HG02623 (cell line): ENCODE data around the gene PLEKHN1.
"Not testable (repeated sequence)": the region's sequence is repeated elsewhere in the genome, so short reads cannot be mapped to it uniquely, and the experiment has no call there.

ENCODE experiments used
- ATAC-seq: cut with Tn5 transposase; IDR thresholded peaks from one replicate; pipeline ENCODE4 v1.9.1; 2021; ENCODE audit warnings: moderate library complexity; ENCODE audit not compliant: unreplicated experiment

The PLEKHN1 gene

DNA sequence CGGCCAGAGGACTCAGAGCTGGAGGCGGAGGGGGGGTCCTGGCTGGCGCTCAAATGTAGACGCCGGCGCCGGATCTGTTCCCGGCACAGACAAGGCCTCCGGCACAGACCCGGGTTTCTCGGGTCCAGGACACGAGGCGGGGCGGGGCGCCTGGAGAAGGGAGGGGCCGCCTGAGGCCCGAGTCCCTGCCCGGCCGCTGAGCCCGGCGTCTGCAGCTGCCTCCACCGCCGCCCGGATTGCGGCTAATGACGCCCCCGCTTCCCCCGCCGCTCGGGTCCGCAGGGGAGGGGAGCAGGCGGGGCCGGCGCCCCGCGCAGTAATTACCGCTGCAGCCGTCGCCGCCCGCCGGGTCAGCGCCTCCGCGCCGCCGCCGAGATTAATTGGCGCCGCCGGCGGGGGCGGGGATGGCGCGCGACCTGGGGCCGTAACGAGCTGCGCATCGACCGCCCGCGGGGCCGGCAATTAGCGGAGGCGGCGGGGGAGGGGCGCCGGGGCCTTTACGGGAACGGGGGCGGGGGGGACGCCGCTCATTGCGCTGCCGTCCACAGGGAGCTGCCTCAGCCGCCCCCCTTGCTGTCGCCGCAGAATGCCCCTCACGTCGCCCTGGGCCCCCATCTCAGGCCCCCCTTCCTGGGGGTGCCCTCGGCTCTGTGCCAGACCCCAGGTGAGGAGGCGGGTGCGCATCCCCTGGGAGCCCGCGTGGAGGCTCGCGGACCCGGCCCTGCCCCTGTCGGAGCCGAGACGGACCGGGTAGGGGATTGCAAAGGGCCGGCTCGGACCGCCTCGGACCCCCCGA, 24.5 kb upstream of the PLEKHN1 start:
- no peak for ATAC-seq

DNA sequence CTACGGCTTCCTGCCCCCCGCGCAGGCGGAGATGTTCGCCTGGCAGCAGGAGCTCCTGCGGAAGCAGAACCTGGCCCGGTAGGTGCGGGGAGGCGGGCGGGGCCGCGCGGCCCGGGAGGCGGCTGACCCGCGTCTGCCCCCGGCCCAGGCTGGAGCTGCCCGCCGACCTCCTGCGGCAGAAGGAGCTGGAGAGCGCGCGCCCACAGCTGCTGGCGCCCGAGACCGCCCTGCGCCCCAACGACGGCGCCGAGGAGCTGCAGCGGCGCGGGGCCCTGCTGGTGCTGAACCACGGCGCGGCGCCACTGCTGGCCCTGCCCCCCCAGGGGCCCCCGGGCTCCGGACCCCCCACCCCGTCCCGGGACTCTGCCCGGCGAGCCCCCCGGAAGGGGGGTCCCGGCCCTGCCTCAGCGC, 23.9 kb upstream of the PLEKHN1 start:
- ATAC-seq = no peak

DNA sequence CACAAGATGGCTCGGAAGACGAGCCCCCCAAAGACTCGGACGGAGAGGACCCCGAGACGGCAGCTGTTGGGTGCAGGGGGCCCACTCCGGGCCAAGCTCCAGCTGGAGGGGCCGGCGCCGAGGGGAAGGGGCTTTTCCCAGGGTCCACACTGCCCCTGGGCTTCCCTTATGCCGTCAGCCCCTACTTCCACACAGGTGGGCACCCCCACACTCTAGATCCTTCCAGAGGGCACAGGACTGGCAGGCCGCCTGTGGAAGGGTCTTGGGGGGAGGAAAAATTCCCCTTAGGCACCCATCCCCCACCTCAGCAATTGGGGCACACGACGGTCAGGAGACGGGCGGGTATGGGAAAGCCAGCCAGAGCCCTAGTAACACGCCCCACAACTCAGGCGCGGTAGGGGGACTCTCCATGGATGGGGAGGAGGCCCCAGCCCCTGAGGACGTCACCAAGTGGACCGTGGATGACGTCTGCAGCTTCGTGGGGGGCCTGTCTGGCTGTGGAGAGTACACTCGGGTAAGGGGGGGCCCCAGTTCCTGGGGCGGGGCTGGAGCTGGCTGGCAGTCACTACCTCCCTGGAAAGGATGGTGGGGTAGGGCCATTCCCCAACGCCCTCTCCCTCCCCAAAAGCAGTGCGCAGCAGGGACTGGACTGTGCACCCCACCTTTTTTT, 23.3 kb upstream of the PLEKHN1 start:
- no peak for ATAC-seq

DNA sequence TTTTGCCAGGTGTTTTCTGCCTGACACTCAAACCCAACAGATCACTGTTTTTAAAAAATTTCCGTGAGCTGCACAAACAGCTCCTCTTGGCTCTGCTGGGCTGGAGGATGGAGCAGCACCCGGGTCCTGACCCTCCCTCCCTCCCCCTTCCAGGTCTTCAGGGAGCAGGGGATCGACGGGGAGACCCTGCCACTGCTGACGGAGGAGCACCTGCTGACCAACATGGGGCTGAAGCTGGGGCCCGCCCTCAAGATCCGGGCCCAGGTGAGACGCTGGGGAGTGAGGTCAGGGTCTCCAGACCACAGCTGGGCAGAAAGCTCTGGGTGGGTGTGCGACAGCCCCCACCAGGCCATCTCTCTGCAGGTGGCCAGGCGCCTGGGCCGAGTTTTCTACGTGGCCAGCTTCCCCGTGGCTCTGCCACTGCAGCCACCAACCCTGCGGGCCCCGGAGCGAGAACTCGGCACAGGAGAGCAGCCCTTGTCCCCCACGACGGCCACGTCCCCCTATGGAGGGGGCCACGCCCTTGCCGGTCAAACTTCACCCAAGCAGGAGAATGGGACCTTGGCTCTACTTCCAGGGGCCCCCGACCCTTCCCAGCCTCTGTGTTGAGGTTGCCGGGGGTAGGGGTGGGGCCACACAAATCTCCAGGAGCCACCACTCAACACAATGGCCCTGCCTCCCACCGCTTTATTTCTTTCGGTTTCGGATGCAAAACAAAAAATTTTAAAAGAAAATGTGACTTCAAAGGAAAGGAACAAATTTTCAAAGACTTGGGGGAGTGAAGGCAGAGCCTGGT, 22.5 kb upstream of the PLEKHN1 start:
- ATAC-seq = no peak

DNA sequence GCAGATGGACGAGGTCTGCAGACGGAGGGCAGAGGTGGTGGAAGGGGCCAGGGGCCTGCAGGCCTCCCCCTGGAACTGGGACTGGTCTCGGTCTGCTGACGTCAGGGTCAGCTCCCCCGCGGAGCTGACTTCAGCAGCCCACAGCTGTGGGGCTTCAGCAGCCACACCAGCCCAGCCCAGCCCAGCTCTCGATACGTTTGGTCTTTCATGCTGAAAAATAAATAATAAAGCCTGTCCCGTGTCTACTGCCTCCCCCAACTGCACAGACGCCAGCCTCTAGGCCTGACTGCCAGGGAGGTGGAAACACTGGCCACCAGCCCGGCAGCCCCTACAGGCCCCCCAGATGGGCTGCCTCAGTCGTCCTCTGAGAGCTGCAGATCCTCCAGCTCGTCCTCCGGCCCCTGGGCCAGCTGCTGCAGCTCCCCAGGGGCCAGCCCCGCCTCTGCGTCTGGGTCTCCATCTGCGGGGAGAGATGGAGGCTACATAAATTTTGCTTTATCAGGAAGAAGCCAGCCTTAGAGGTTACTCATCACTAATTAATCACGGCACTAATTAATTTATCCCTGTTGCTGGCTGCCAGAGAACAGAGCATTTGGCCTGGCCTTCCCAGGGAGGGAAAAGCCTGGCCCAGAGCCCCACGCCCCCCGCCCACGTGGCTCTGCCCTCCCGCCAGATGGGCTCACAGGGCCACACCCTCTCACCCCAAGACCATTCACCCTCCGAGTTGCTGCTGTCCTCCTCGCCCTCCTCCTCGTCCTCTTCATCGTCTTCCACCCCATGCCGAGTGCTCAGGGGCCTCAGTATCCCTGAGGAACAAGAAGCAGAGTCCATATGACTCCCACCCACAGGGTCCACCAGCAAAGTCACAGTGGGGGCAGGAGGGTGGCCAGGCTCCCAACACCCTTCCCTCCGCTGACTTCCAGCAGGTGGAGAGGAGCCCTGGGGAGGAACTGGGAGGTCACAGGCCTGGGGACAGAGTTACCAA, 21.6 kb upstream of the PLEKHN1 start:
- no peak for ATAC-seq

DNA sequence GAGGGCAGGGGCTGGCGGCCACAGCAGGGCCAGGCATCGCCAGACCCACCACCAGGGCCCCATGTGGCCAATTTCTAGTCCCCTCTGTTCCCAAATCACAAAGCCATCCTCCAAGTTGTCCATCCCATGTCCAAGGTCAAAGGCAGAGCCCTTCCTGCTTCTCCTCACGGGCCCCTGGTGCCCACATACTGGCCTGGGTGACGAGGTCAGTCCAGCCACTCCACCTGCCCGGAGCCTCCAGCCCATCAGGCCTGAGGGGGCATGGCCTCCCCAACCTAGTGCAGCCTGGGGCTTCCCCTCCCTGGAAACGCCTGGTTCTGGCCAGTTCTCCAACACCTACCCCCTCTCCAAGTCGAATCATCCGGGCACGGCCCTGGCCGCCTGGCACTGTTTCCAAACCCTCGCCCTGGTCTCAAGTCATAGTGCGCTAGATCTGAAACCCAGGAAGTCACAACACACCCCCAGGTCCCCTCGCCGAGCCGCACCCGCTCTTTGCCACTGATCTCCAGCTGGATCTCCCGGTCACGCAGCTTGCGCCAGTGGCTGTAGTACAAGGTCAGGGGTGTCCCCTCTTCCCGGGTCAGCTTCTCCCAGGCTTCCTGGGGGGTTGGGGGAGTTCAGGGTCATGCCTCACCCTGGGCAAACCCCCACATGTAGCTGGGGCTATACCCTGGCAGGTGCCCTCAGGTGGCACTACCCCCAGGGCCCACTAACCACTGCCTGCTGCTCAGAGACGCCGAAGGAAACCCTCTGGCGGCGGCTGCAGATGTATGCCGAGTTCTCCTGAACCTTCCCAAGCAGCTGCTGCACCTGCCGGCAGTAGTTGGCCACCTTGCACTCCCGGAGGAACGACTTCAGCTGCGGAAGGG, 20.4 kb upstream of the PLEKHN1 start:
- no peak for ATAC-seq

DNA sequence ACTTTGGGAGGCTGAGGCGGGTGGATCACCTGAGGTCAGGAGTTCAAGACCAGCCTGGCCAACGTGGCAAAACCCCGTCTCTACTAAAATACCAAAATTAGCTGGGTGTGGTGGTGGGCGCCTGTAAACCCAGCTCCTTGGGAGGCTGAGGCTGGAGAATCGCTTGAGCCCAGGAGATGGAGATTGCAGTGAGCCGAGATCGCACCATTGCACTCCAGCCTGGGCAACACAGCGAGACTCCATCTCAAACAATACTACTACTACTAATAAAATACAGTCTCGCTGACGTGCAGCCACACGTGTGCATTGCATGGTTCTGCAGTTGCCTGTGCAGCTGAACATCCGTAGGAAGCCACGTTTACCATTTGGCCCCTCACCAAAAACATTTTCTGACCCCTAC, 19.5 kb upstream of the PLEKHN1 start:
- ATAC-seq = not testable (repeated sequence)

DNA sequence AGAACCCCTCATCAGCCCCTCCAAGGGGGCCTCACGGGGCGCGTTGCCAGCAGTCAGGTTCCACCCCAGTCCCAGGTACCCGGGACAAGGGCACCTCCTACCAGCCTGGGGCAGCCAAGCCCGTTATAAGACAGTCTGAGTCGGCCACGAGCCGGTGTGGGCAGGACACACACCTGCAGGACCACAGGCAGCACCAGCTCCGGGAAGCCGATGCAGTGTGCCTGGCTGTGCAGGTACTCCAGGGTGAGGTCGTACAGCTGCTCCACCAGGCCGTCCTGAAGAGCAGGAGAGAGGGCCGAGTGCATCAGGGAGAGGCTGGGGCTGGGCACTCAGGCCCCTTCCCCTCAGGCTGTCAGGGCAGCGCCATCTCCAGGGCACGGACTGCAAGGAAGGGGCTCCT, 18.3 kb upstream of the PLEKHN1 start:
- ATAC-seq = no peak

DNA sequence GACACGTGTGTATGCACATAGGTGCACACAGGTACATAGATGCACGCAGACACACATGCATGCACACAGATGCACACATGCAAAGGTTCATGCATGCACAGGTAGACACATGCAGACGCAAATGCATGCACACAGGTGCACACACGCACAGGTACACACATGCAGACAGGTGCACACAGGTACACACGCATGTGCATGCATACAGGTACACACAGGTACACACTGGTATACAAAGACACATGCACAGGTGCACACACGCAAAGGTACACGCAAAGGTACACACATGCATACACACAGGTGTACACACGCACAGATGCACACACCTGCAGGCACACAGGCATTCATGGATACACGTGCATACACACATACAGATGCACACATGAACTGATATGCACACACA, 16.0 kb upstream of the PLEKHN1 start:
- ATAC-seq = no peak

DNA sequence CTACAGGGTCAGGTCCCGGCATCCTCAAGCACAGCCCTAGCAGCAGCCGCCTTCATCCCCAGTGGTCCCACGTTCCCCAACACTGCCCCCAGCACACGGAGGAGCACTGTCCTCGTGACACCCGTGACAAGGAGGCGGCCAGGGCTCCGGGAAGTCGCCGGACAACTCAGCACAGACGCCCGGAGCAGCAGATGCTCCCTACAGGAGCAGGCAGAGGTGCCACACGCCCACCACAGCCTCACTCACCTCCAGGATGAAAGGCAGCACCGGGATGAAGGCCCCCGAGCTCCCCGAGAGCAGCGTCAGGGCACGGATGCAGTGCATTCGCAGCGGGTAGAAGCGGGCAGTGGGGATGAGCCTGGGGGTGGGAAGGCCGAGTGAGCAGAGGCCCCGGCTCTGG, 15.4 kb upstream of the PLEKHN1 start:
- ATAC-seq = no peak

DNA sequence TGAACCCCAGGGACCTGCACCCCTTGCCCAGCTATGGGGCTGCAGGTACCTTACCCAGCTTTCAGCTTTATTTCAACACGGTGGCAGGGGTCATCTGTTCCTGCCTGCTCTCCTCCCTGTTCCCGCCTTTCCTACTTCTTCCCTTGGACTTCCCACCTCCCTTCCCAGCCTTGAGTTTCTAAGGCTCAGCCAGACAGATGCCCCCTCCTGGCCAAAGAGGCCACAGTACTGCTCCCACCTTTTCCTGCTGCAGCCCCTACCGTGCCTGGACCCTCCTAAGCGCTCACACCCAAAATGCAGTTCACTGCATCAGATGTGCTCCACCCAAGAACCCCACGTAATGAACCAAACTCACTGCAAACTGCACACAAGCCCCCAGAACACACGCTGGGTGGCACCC, 14.9 kb upstream of the PLEKHN1 start:
- ATAC-seq = no peak

DNA sequence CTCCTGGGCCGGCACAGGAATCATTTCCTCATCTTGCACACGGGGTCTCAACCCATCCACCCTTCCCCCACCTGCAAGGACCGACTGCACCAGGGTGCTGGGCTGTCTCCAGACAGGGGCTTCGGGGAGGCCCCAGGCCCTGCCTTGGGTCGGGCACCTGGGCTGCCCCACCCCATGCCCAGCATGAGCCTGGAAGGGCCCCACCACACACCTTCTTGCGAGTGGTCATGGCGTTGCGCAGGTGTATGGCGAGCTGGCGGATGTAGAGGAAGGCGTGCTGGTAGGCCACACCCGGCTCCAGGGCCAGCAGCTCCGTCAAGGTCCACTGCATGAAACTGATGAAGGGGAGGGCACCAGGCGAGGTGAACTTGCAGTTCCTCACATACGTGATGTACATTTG, 14.1 kb upstream of the PLEKHN1 start:
- no peak for ATAC-seq

DNA sequence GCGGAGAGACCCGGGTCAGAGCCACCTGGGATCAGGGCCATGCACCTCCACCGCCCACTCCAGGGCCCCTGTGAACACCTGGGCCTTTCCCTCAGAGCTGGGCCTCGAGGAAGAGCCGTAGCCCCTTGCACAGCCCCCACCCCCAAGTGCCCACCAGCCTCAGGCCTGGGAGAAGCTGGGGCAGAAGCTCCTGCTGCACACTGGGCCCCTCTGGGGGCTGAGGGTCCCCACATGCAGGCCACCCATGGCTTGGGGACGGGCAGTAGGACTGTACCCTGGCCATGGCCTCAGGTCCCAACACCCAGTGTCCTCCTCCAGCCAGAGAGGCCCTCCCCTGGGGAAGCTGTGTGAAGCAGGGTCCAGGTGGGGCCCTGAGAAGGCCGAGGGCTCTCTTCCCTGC, 13.7 kb upstream of the PLEKHN1 start:
- ATAC-seq = no peak

DNA sequence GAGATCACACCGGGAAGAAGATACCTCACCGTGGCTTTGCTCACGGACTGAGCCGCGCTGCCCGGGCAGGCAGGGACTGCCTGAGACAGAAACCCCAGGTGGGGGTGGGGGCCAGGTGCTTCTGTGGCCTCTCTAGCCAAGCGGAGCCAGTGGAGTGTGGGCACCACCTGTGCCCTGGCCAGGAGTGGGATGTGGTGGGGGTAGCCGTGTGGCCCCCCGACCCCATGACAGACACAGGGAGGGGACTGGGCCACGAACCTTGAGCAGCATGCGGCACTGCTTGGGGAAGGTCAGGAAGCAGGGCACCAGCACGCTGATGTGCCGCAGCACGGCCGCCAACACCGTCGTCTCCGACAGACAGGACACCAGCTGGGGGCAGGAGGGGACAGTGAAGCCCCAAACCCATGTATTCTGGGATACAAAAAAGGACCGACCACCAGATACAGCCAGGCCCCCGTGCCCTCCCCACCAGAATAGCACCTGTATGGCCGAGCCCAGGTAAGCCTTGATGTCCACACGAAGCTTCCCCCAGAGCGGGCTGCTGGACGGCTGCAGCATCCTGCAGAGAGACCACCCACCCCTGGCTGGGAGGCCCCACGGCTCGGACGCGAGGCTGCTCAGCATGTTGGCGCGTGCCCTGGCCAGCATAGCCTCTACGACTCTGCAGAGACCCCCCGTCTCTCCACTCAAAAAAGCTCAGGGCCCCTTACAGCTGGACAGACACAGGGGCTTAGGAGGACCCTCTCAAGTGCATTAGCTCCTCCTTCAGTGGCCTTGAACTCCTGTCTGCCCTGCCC, 12.6 kb upstream of the PLEKHN1 start:
- ATAC-seq = no peak

DNA sequence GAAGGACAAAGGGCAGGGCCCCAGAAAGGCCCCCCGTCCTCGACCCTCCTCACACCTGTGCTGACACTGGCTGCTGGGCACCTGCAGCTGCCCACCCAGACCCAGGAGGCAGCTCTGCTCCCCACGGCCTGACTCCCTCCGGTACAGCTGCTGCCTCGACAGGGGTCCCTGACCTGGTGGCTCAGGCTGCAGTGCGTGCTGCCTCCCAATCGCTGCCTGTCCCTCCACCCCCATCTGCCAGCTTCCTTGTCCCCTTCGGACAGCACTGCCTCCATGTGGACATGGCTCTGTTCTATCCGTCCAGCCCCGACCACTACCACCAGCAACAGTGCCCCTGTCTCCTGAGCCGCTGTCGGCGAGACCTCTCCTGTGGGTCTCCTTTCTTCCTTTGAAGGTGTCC, 11.4 kb upstream of the PLEKHN1 start:
- ATAC-seq = no peak

DNA sequence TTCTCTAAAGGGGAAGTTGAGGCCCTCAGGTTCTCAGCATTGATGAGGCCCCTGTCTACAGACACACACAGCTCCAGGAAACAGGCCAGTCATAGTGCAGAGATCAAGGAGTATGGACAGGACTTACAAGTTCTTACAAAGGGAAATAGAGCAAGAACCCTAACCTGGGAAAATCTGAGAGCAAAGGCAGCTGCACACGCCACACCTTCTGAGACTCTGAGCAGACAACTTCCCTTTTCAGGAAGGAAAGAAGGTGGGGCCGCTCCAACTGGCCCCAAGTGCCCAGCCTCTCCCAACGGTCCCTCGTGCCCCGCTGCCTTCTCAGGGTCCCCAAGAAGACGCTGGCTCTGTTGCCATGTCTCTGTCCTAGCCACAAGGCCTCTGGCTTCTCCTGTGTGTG, 10.8 kb upstream of the PLEKHN1 start:
- ATAC-seq = no peak

DNA sequence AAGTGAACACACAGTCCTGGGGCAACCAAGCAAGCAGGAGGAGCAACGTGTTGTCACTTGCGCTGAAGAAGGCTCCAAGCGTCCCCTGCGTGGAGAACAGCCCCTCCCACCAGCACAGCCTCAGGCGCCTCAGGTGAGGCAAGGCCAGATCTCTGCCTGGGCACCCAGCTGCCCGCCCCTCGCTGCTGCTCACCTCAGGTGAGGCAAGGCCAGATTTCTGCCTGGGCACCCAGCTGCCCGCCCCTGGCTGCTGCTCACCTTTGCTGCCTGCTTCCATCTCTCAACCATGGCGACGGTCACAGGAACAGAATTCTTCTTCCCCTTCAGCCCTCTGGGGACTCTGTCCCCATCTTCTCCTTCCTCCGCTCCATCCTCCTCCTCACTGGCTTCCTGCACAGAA, 9.6 kb upstream of the PLEKHN1 start:
- no peak for ATAC-seq

DNA sequence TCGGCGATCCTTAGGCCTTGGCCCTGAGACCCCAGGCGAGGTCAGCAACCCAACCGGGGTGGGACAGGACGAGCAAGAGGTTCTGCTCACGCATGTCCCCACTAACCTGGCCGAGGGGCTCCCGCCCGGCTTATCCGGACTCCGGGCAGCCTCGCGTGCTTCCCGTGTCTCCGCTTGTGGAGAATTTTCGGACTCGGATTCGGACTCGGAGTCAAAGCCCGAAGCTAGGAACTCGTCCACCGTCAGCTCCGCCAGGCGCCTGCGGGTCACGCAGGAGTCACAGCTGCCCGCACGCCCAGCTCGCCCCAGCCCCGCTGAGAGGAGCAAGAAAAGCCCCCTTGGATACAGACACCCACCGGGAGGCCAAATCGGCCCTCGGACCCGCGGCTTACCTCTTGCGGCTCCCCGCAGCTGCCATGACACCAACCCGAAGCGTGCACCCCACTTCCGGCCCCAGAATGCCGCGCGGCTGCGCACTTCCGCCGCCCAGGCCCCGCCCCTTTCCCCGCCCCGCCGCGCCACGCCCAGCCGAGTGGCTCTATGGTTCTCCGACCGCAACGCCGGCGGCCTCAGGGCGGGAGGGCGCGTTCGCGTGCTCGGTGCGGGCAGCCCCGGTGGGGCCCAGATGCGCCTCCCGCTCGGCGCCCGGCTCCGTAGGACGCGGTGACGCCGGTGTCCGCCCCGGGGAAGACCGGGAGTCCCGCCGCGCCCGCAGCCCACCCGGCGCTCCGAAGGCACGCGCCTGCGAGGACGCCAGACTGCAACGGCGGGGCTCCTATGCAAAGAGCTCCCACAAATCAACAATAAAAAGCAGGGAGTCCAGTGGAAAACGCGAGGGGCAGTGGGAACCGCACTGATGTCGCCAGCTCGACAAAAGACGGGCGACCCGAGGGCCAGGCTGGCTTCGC, 7.2 kb upstream of the PLEKHN1 start, which contains the start of gene NOC2L:
NOC2L (minus strand) TSS at position 434 of the 908 bp plus-strand sequence; CDS start at position 418, 16 bp downstream.
- ATAC-seq = peak; percentile 76
